Measurements from ENCODE around the gene COQ10B. TPM values are rescaled to one million over a fixed set of nuclear protein-coding genes. Genes with fewer than 3 reads are reported as not detected.

The COQ10B gene
- total RNA-seq, 1 experiment from 2014 or later = 21.7 TPM

- no peaks in the 10 kb centered on the region for H3K9me3 Mint-ChIP-seq
- no peaks in the 10 kb centered on the region for H3K27me3 Mint-ChIP-seq (ENCODE audit: low read depth)
- ATAC-seq (no peak), DNase-seq (ENCODE audit: low spot score) (no peak)
- H3K36me3 Mint-ChIP-seq = peaks cover 71% of the 10 kb centered on the region
- TF ChIP-seq NR3C1 (CRISPR knock-in tag; conservative IDR thresholded peaks at IDR 0.05; ENCODE audit: low read depth) (no peak), USF1 (CRISPR knock-in tag; IDR thresholded peaks at IDR 0.05) (no peak), SMAD3 (CRISPR knock-in tag; IDR thresholded peaks at IDR 0.05; ENCODE audit: borderline replicate concordance) (no peak), ETV6 (CRISPR knock-in tag; IDR thresholded peaks at IDR 0.05) (no peak), RELA (CRISPR knock-in tag; IDR thresholded peaks at IDR 0.05; ENCODE audit: borderline replicate concordance) (no peak), E2F4 (CRISPR knock-in tag; IDR thresholded peaks at IDR 0.05; ENCODE audit: borderline replicate concordance, low read depth) (no peak), MAX (CRISPR knock-in tag; IDR thresholded peaks at IDR 0.05) (no peak)
- H3K27ac Mint-ChIP-seq = no peak overlapping the region
- no peak overlapping the region for H3K4me3 Mint-ChIP-seq
- H3K4me1 Mint-ChIP-seq = no peaks in the 10 kb centered on the region
- CTCF ChIA-PET = no interaction called here
- POLR2A ChIA-PET = no interaction called here
These were observed 39.3 kb upstream of the COQ10B start for GRCh38 chr2:197414039-197414438.

GRCh38 chr2:197414515-197414914, 38.8 kb upstream of the COQ10B start:
- ChIA-PET CTCF (no interaction called here), POLR2A (no interaction called here)
- no peak overlapping the region for H3K27ac Mint-ChIP-seq
- H3K36me3 Mint-ChIP-seq = peaks cover 70% of the 10 kb centered on the region
- H3K27me3 Mint-ChIP-seq (ENCODE audit: low read depth) = no peaks in the 10 kb centered on the region
- no peaks in the 10 kb centered on the region for H3K9me3 Mint-ChIP-seq
- ATAC-seq (no peak), DNase-seq (ENCODE audit: low spot score) (no peak)
- no peaks in the 10 kb centered on the region for H3K4me1 Mint-ChIP-seq
- H3K4me3 Mint-ChIP-seq = no peak overlapping the region
- TF ChIP-seq HMGA2 (CRISPR knock-in tag; IDR thresholded peaks at IDR 0.05) (no peak), GABPB1 (CRISPR knock-in tag; IDR thresholded peaks at IDR 0.05) (no peak), E2F4 (CRISPR knock-in tag; IDR thresholded peaks at IDR 0.05; ENCODE audit: borderline replicate concordance, low read depth) (no peak), MYBL2 (CRISPR knock-in tag; IDR thresholded peaks at IDR 0.05) (no peak), AR (CRISPR knock-in tag; IDR thresholded peaks at IDR 0.05) (no peak), IRF2 (CRISPR knock-in tag; IDR thresholded peaks at IDR 0.05; ENCODE audit: borderline replicate concordance, low read depth) (no peak), ATF3 (CRISPR knock-in tag; conservative IDR thresholded peaks at IDR 0.05) (no peak), ZNF317 (CRISPR knock-in tag; IDR thresholded peaks at IDR 0.05; ENCODE audit: borderline replicate concordance, low read depth) (no peak), ELF4 (CRISPR knock-in tag; IDR thresholded peaks at IDR 0.05; ENCODE audit: low read depth) (no peak), HMGXB4 (CRISPR knock-in tag; IDR thresholded peaks at IDR 0.05) (no peak), TEAD1 (CRISPR knock-in tag; IDR thresholded peaks at IDR 0.05) (no peak), OVOL2 (CRISPR knock-in tag; IDR thresholded peaks at IDR 0.05; ENCODE audit: borderline replicate concordance) (no peak), PRDM15 (CRISPR knock-in tag; IDR thresholded peaks at IDR 0.05) (no peak), CDX4 (CRISPR knock-in tag; IDR thresholded peaks at IDR 0.05; ENCODE audit: borderline replicate concordance) (no peak), ZNF423 (CRISPR knock-in tag; IDR thresholded peaks at IDR 0.05) (no peak), SP1 (CRISPR knock-in tag; conservative IDR thresholded peaks at IDR 0.05) (no peak)

Data from WTC11 (cell line).